HG02943 (cell line): Measurements from ENCODE around the gene SP2.

Experiments
- ATAC-seq: cut with Tn5 transposase; IDR thresholded peaks from one replicate; pipeline ENCODE4 v1.9.1; 2021; ENCODE audit warnings: mild to moderate bottlenecking, low read depth, moderate library complexity; ENCODE audit not compliant: unreplicated experiment

SP2 gene

GRCh38 chr17:47895856-47896671 lies at the start of gene SP2:
Gene SP2, plus strand, starts transcription at chr17:47896236. Its CDS starts 51 bp downstream, at chr17:47896287.
- ATAC-seq = peak; percentile 91

DNA sequence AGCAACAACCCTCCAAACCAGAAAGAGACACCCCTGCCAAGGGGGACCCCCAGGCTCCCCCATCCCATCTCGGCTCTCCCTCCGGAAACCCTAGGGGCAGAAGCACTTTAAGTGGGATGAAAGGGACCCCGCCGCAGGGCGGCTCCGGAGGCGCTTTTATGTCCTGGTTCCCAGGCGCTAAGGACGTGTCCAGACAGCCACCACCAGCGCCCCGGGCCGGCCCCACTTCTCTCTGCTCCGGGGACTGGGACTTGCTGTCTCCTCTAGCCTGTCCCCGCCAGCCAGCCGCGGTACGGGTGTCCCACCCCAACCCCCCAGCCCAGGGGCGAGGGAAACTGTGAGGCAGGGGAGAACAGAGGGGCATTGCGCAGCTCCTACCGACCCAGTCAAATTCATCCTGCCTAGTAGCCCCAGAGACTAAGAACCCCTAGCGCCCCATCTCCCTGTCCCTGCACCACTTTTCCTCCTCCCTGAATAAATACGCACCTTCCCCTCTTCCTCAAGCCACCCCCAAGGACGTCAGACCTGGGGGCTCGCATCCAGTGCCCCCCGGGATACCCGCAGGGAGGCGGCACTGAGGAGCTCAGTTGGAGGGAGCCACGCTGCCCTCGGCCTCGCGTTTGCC lies 49.2 kb upstream of the SP2 start:
- ATAC-seq = no peak

DNA sequence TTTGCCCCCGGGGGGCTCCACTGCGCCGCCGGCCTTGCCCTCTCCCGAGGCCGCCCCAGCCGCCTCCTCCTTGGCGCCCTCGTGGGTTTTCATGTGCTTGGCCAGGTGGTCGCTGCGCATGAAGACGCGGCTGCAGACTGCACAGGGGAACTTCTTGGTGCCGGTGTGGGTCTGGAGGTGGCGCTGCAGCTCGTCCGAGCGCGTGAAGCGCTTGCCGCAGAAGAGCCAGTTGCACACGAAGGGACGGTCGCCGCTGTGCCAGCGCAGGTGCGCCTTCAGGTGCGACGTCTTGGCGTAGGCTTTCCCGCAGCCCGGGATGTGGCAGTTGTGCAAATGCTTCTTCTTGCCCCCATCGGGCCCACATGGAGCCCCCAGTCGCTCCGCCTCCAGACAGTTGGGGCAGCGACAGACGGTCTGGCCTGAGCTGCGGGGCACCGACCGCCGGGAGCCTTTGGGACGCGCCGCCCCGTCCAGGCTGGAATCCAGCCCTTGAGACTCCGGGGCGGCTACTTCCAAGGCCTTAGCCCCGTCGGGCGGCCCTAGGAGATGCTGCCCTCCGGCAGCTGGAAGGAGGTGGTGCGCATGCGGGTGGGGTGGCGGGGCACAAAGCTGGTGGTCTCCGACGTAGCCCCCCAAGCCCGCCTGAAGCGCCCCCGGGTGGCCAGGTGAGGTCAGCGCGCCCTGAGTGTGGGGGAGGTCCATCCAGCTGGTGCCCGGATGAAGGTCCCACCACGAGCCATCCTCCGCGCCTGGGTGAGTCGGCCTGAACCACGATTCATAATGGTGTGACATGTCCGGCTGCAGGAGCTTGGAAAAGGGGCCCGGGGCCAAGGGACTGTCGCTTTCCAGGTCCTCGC lies 48.5 kb upstream of the SP2 start:
- ATAC-seq = no peak

GRCh38 chr17:47848198-47848513 lies 47.9 kb upstream of the SP2 start:
- no peak for ATAC-seq

DNA sequence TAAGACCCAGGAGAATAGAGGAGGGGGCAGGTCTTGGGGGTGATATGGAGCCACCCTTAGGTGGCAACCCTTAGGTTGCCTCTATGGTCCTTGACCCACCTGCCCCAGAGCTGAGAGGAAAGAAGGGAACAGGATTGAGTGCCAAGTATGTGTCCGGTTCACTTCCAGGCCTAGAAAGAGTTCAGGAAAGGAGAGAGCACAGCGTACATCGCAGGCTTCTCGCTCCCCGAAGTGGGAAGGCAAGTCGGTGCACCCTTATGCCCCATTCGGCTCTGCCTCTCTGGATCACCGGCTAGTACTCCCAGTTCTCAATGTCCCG lies 45.7 kb upstream of the SP2 start:
- ATAC-seq = no peak

DNA sequence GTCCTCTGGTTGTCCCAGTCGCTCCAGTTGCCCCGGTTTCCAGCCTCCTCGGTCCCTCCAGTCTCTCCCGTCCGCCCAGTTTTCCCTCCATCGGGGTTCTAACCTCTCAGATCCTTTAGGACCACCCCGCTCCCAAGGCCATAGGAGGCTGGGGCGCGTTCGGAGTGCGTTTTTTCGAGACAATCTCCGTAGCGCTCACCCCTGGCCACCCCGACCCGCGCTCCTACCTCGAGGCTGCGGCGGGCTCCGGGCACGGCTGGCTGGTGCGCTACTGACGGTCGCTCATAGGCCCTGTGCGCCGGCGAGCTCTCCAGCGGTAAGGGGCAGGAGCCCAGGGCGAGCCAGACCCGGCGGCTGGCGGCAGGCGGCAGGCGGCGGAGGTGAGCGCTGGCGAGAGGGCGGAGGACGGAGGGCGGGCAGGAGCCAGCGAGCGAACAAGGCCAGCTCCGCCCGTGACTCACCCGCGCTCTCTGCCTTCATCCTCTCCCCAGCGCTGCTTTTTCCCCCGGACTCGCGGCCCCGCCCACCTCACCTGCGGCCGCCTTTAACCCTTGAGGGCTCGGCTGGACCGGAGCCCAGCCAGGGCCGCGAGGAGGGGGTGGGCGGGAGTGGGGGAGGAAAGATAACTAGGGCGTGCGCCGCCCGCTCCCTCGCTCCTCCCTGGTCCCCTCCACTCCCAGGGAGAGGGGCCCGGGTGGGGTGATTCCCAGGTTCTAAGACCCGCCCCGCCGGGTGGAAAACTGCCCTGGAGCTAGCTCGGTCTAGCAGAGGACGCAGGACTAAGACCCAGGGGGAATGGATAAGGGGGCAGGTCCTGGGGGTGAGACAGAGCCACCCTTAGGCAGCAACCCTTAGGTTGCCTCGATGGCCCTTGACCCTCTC lies 45.1 kb upstream of the SP2 start, which contains the start of gene SP6:
SP6 (minus strand) TSS at position 472 of the 882 bp plus-strand sequence. CDS start 2,734 bp downstream, outside the sequence.
- no peak for ATAC-seq

DNA sequence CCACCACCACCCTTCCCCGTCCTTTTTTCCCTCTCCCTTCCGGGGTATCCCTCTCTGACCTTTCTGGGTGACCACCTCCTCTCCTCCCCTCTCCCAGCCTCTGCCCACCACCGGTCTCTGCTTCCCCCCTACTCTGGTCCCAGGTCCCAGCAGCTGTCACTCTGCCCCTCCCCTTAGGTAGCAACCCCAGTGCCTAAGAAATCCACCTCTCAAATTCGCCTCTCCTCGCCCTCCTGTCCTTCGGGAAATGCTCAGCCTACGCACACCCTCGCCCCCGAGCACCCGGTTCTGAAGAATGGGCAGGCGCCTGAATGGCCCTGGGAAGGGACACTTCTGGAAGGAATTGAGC lies 44.3 kb upstream of the SP2 start:
- no peak for ATAC-seq

DNA sequence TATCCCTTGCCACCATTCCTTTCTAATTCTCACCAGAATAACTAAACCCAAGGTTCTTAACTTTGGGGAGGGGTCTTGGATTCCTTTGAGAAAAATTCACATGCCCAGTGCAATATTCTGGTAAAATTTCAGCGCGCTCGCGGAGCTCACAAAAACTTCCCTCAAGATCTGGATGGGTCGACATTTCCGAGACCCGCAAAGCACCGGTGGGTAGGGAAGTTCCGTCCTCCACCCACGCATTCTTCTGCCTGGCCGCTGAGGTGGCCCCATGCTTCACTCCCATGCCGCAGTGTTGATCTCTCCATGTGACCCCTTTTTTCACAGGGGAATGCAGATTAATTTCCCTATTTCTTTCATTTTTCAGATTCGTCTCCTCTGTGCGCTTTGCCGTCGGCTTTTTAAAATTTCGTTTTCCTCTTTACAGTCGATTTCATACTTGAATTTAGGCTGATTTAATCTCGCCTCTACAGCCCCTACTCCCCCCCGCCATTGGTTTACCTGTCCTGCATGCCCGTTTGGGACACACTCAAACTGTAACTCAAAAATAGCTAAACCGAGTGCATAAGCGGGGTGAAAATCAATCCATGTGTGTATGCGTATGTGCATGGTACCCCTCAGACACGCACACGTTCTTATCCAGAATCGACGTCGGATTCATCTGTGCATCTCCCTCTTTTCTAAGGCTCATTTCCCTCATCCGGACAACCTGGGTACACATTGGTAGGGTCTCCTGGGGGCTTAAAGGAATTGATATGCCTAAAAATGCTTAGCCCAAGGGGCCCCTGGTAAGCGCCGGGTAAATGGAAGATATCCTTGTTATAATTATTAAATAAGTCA lies 43.7 kb upstream of the SP2 start:
- ATAC-seq = no peak

DNA sequence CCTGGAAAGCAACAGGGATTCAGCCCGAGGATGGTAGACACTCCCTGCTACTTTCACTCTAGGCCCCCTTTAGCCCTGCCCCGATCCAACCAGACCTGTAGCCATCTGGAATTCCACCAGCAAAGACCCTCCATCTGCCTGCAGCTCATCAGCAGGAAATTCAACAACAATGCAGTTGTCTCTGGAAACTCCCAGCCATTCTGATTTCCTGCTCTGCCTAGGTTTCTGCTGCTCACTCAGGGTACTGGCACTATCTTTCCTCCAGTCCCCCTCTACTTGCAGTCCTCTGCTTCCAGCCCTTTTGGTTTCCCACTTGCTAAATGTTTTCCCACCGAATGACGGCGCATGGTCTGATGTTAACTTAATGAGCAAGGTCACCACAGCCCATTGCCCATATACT lies 42.4 kb upstream of the SP2 start:
- no peak for ATAC-seq

DNA sequence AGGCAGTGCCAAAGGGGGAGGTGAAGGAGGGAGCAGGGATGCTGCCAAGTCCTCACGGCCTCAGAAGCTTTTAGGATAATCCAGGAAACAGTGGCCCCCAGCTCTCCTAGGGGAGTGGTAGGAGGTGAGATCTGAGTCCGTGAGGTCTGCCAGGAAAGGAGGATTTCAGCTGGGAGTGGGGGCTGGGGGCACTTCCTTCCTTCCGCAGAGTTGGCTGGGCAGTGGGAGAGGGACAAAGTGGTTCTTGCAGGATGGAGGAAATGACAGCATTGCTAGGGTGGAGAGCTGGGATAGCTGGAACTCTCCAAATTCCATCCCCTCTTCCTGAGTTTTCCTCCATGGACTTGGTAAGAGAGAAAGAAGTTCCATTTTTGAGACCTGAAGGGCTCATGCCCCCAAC lies 40.3 kb upstream of the SP2 start:
- ATAC-seq = no peak

GRCh38 chr17:47856830-47857229 lies 39.2 kb upstream of the SP2 start:
- no peak for ATAC-seq

DNA sequence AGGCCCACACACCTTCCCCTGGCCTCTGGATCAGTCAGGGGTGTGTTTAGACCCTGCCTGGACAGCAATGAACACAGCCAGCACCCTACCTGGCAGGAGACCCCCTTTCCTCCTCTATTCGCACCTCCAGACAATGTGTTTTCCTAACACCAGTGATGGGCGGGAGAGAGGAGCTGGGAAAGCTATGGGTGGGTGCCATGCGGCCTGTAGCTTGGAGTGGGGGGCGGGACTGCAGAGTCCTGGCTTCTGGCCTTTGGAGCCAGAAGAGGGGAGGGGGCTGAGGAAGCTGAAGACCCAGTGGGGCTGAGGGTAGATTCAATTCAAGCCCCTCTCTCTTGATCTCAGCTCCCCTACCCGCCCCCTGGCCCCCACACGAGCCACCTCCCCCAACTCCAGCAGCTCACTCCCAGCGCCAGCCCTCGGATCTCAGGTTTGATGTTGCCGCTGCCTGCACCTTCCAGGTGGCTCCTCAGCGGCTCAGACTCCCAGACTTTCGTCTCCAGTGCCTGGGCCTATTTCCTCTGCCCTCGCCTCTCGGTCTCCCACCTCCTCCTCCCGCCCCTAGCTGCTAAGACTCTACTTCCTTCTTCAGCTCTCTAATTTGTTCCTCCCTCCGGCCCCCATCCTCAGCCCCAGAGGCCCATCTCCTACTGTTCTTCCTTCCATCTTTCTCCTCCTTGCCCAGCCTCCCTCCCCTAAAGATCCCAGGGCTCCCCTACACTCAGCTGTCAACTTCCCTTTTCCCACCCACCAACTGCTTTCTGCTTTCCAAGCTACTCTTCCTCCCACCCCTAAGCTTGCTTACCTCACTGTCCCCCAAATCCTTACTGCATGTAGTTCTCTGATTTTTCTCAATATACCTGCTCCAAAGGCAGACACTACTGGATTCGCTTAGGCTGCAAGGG lies 38.2 kb upstream of the SP2 start:
- no peak for ATAC-seq

GRCh38 chr17:47860386-47860785 lies 35.6 kb upstream of the SP2 start:
- ATAC-seq = no peak

- no peak for ATAC-seq
These were observed 33.2 kb upstream of the SP2 start for GRCh38 chr17:47862621-47863440.

- no peak for ATAC-seq
These were observed 31.2 kb upstream of the SP2 start for GRCh38 chr17:47864791-47865216.

DNA sequence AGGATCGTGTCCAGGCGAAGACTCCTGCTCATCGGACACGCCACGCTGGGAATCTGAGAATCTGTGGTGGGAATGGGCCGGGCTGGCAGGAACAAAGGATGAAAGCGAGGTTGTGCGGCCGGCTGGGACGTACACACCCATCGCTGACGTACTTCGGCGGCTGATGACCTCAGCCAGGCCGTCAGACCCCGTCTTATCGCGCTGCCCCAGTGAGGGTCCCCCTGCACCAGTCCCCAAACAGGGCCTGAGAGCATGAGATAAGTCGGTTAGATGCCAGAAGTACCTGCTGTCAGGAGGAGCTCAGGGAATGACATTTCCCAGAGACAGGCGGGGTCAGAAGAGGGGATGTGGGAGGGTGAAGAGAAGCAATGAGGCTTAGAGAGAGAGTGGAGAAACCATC lies 29.1 kb upstream of the SP2 start:
- no peak for ATAC-seq

- ATAC-seq = no peak
These were observed 28.1 kb upstream of the SP2 start for GRCh38 chr17:47867813-47868533.
